Fibroblast of lung (primary cell): ENCODE results near the gene RPS6KA2. TPM values are rescaled to one million over a fixed set of nuclear protein-coding genes. Genes with fewer than 3 reads are reported as not detected.

Experiments
- DNase-seq, 2 donors: peaks; one replicate each; pipeline versions ENCODE4 v3.0.0 to v3.0.0-alpha.2; 2010; ENCODE audit warnings: low read depth in 2 of 2
- H2AFZ ChIP-seq: 2 replicates; pipeline ENCODE4 v1.5.1; 2012; ENCODE audit warnings: low read length, control low read depth, inconsistent platforms
- H3K27ac ChIP-seq: 2 replicates; pipeline ENCODE4 v1.5.1; 2011; ENCODE audit warnings: low read length, control low read depth; ENCODE audit not compliant: insufficient read depth
- H3K27me3 ChIP-seq: 2 replicates; pipeline ENCODE4 v1.5.1; 2011; ENCODE audit warnings: mild to moderate bottlenecking, low read length; ENCODE audit not compliant: control insufficient read depth, insufficient read depth
- H3K36me3 ChIP-seq: 2 replicates; pipeline ENCODE4 v1.5.1; 2011; ENCODE audit warnings: low read length; ENCODE audit not compliant: control insufficient read depth, insufficient read depth
- H3K4me1 ChIP-seq: 2 replicates; pipeline ENCODE4 v1.5.1; 2011; ENCODE audit warnings: low read length; ENCODE audit not compliant: control insufficient read depth, insufficient read depth; ENCODE audit errors: extremely low read depth
- H3K4me2 ChIP-seq: 2 replicates; pipeline ENCODE4 v1.5.1; 2011; ENCODE audit warnings: low read length, control low read depth; ENCODE audit not compliant: insufficient read depth; ENCODE audit errors: extremely low read depth
- H3K4me3 ChIP-seq, 4 experiments: fragments of 200-600 bp in 1 of 4; sonication (generic) in 1 of 4; replicated peaks in 1 of 4; 2 replicates each; pipeline ENCODE4 v1.5.1; 2011 to 2016; ENCODE audit warnings: low read length in 4 of 4, low read depth in 3 of 4, mild to moderate bottlenecking in 3 of 4, control low read depth in 2 of 4, inconsistent platforms in 1 of 4, mixed read lengths in 1 of 4; ENCODE audit not compliant: insufficient read depth in 1 of 4; ENCODE audit errors: control extremely low read depth in 1 of 4
- H3K79me2 ChIP-seq: 2 replicates; pipeline ENCODE4 v1.5.1; 2012; ENCODE audit warnings: mild to moderate bottlenecking, low read length, inconsistent platforms; ENCODE audit not compliant: control insufficient read depth, insufficient read depth
- H3K9ac ChIP-seq: 2 replicates; pipeline ENCODE4 v1.5.1; 2011; ENCODE audit warnings: mild to moderate bottlenecking, low read length, control low read depth; ENCODE audit not compliant: insufficient read depth
- H3K9me3 ChIP-seq: 2 replicates; pipeline ENCODE4 v1.5.1; 2012; ENCODE audit warnings: low read depth, low read length; ENCODE audit not compliant: control insufficient read depth, insufficient read depth
- H4K20me1 ChIP-seq: 2 replicates; pipeline ENCODE4 v1.5.1; 2011; ENCODE audit warnings: low read length; ENCODE audit not compliant: control insufficient read depth, insufficient read depth; ENCODE audit errors: extremely low read depth
- EZH2 ChIP-seq: IDR thresholded peaks from 2 replicates; pipeline ENCODE4 v1.5.1; 2012; ENCODE audit warnings: low read length, control low read depth, mild to moderate bottlenecking; ENCODE audit errors: missing control alignments
- polyA plus RNA-seq, 2 donors: library from polyadenylated mRNA; depleted of rRNA in 1 of 2; stranded (reverse) in 1 of 2; unstranded in 1 of 2; fragments of >200 nt; gene quantifications; 2 replicates each; pipeline ENCODE4 v1.2.1, GENCODE V29; 2011 to 2012; ENCODE audit warnings: missing spikeins in 1 of 2
- total RNA-seq: library from RNA; depleted of rRNA; stranded (reverse); fragments of >200 nt; gene quantifications from 2 replicates; pipeline ENCODE4 v1.2.1, GENCODE V29; 2014
- TF ChIP-seq, protein P1 (sequence below), 2 donors: IDR thresholded peaks in 1 of 2; conservative IDR thresholded peaks in 1 of 2; 1 replicate in 1 of 2; 2 replicates in 1 of 2; pipeline ENCODE4 v1.5.1; 2011 to 2012; ENCODE audit warnings: low read length in 2 of 2, control low read depth in 1 of 2, inconsistent platforms in 1 of 2, low read depth in 1 of 2, mild to moderate bottlenecking in 1 of 2

The RPS6KA2 gene
- total and polyA plus RNA-seq, 2 donors (not counting 1 experiment from before 2014, with no cell fraction given) = 66.8 to 116 TPM

DNA sequence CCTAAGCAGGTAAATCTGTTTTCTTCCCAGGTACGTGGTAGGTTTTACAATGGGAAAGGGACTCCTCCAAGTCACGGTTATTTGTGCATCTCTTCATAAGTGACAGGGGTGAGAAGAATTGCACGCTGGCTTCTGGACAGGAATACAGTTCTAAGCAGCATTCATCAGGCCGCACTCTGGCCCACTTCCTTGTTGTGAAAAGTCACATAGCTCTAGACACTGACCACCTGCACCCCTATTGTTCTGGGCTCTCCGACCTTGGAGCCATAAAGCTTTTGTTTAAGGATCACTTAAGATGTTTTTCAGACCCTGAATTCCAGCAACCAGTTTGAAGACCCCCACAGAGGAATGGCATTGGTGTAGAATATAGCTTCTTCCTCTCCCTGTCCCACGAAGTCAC, 72.0 kb downstream of the RPS6KA2 start:
- Histone ChIP-seq H2AFZ (no peak overlapping the region), H3K4me1 (peaks cover 18% of the 10 kb centered on the region), H3K9ac (no peak overlapping the region), H3K27ac (peak overlapping the region; percentile 79), H3K4me2 (no peak overlapping the region), H3K27me3 (no peaks in the 10 kb centered on the region), H3K9me3 (no peaks in the 10 kb centered on the region), H3K4me3 (no peak overlapping the region), H3K36me3 (no peaks in the 10 kb centered on the region), H4K20me1 (no peaks in the 10 kb centered on the region), H3K79me2 (peaks cover 8% of the 10 kb centered on the region)
- TF ChIP-seq, protein P1, sequence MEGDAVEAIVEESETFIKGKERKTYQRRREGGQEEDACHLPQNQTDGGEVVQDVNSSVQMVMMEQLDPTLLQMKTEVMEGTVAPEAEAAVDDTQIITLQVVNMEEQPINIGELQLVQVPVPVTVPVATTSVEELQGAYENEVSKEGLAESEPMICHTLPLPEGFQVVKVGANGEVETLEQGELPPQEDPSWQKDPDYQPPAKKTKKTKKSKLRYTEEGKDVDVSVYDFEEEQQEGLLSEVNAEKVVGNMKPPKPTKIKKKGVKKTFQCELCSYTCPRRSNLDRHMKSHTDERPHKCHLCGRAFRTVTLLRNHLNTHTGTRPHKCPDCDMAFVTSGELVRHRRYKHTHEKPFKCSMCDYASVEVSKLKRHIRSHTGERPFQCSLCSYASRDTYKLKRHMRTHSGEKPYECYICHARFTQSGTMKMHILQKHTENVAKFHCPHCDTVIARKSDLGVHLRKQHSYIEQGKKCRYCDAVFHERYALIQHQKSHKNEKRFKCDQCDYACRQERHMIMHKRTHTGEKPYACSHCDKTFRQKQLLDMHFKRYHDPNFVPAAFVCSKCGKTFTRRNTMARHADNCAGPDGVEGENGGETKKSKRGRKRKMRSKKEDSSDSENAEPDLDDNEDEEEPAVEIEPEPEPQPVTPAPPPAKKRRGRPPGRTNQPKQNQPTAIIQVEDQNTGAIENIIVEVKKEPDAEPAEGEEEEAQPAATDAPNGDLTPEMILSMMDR (conservative IDR thresholded peaks at IDR 0.05 in 1 of 2, IDR thresholded peaks at IDR 0.05 in 1 of 2; ENCODE audit: low read depth in 1 of 2, low read length in 2 of 2) = no peak
- TF ChIP-seq EZH2 = no peak
- no peak for DNase-seq

DNA sequence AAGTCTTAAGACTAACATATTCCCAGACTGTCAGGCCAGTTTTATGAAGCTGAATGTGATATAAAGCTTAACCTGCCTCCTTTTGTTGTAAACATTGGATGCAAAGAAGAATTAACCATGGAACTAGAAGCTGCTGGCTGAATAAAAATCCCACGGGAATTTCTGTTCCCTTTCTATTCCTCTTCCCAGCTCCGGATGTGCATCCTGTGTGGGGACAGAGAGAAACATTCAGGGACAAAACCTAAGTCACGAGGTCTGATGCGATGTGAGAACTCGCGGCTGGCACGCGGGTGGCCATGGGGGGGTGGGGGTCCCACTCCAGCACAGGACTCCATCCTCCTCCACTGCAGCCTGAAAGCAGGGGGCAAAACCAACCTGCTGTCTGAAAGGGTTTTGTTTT, 72.7 kb downstream of the RPS6KA2 start:
- Histone ChIP-seq H3K9me3 (no peaks in the 10 kb centered on the region), H3K27me3 (no peaks in the 10 kb centered on the region), H3K79me2 (peaks cover 5% of the 10 kb centered on the region), H3K4me1 (peaks cover 18% of the 10 kb centered on the region), H3K4me2 (peak overlapping the region; percentile 16), H3K9ac (peak overlapping the region; percentile 11), H3K36me3 (no peaks in the 10 kb centered on the region), H3K27ac (peak overlapping the region; percentile 79), H3K4me3 (no peak overlapping the region), H2AFZ (no peak overlapping the region), H4K20me1 (no peaks in the 10 kb centered on the region)
- TF ChIP-seq, protein P1 (conservative IDR thresholded peaks at IDR 0.05 in 1 of 2, IDR thresholded peaks at IDR 0.05 in 1 of 2; ENCODE audit: low read depth in 1 of 2, low read length in 2 of 2) = no peak
- no peak for TF ChIP-seq EZH2
- DNase-seq = no peak

DNA sequence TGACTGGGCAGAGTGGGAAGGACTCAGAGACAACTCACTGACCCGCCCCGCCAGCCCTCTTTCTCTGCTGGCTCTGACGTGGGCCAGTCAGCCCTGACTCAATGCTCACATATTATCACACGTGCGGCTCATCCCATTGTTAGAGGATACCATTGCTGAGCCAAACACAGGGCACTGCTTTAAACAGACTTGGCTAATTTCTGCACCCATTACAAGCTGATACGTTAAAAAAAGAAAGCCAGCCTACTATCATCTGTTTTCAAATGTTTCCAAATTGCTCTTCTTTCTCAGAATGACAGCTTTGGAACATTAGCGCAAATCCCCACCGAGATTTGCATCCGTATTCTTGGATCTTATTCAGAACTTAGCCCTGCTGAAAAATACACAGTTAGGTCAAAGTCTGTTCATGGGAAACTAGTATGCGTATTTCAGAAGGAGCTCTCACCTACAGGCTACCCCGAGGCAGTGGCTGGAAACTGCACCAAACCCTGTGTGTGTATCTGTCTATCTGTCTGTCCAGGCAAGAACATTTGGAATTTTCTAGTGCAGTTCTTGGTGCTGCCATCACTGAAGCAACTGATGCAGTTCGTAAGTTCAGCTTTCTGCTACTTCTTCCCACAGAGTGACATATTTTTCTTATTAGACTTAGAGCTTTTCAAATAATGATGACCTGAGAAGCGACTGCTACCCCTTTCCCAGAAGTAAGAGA, 73.3 kb downstream of the RPS6KA2 start:
- Histone ChIP-seq H3K4me1 (peaks cover 18% of the 10 kb centered on the region), H3K4me2 (peak overlapping the region; percentile 30), H4K20me1 (no peaks in the 10 kb centered on the region), H3K27ac (peak overlapping the region; percentile 79), H3K9ac (no peak overlapping the region), H3K4me3 (peak overlapping the region in 1 of 4 experiments; percentile 7), H3K27me3 (no peaks in the 10 kb centered on the region), H3K36me3 (no peaks in the 10 kb centered on the region), H2AFZ (no peak overlapping the region), H3K79me2 (peaks cover 5% of the 10 kb centered on the region), H3K9me3 (no peaks in the 10 kb centered on the region)
- TF ChIP-seq, protein P1 (conservative IDR thresholded peaks at IDR 0.05 in 1 of 2, IDR thresholded peaks at IDR 0.05 in 1 of 2; ENCODE audit: low read depth in 1 of 2, low read length in 2 of 2) = no peak
- no peak for TF ChIP-seq EZH2
- DNase-seq = peak; percentile 83 to 88
